ENCODE results near the gene TIRAP. TPM values are rescaled to one million over a fixed set of nuclear protein-coding genes. Genes with fewer than 3 reads are reported as not detected.

TIRAP gene
- total and polyA plus RNA-seq, 2 of the 8 experiments (the other 6 are each of a cell fraction or from before 2014, with no cell fraction given) = 5.3 TPM

DNA sequence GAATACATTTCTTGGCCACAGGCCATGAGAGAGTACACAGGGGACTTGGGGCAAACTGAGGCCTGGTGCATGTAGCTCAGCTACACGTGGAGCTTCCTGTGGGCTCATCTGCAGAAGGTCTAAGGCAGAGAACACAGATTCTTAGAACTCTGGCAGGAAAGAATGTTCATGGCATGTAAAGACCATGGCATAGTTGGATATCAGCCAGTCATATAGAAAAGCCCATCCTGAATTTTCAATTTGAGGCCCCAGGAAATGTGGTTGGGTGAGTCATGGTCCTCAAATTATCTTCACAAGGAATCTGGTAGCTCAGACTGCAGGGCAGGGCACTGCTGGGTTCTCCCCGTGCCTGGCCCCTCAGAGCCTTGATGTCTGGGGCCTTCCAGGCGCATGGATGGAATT is 58.9 kb downstream of the TIRAP start (continued):
- no peak for TF ChIP-seq TBP (IDR thresholded peaks at IDR 0.05; ENCODE audit: low read depth, low read length)
- no peak for TF ChIP-seq GTF2F1 (IDR thresholded peaks at IDR 0.05; ENCODE audit: borderline replicate concordance, low read depth, low read length)
- TF ChIP-seq CBX8 (IDR thresholded peaks at IDR 0.05; ENCODE audit: borderline replicate concordance, low read depth, low read length) = no peak
- no peak for TF ChIP-seq CREB1 (IDR thresholded peaks at IDR 0.05)
- TF ChIP-seq CHD1 (IDR thresholded peaks at IDR 0.05; ENCODE audit: low read depth, low read length) = no peak
- TF ChIP-seq, protein P1, sequence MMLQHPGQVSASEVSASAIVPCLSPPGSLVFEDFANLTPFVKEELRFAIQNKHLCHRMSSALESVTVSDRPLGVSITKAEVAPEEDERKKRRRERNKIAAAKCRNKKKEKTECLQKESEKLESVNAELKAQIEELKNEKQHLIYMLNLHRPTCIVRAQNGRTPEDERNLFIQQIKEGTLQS (IDR thresholded peaks at IDR 0.05; ENCODE audit: insufficient read depth, low read depth, low read length) = no peak

Measured in H1 (cell line).